Peyer's patch (tissue), 4 donors: Measurements from ENCODE around the gene YBX2.

Experiments used
- CTCF ChIP-seq, 6 experiments: fragments of 450-650 bp in 4 of 6; fragments of 200-600 bp in 2 of 6; sonication (generic) in 1 of 6; IDR thresholded peaks; one replicate each; pipeline ENCODE4 v1.5.1; 2017 to 2019; ENCODE audit warnings: antibody characterized with exemption in 6 of 6, mild to moderate bottlenecking in 3 of 6, moderate library complexity in 1 of 6
- POLR2A ChIP-seq, 2 donors: fragments of 450-650 bp; IDR thresholded peaks; one replicate each; pipeline ENCODE4 v1.5.1; 2017; ENCODE audit warnings: antibody characterized with exemption in 2 of 2, mild to moderate bottlenecking in 2 of 2, moderate library complexity in 2 of 2

- TF ChIP-seq CTCF (IDR thresholded peaks at IDR 0.05) (no peak), POLR2A (IDR thresholded peaks at IDR 0.05) (no peak)
Observed at GRCh38 chr17:7309628-7310027, 15.2 kb upstream of the YBX2 start.
